Embryonic facial prominence (tissue), 1 donor: ENCODE data around the gene CHCHD6.

Experiments
- DNase-seq: peaks from one replicate; pipeline ENCODE4 v3.0.0-alpha.2; 2016; ENCODE audit errors: extremely low spot score

Gene CHCHD6

DNA sequence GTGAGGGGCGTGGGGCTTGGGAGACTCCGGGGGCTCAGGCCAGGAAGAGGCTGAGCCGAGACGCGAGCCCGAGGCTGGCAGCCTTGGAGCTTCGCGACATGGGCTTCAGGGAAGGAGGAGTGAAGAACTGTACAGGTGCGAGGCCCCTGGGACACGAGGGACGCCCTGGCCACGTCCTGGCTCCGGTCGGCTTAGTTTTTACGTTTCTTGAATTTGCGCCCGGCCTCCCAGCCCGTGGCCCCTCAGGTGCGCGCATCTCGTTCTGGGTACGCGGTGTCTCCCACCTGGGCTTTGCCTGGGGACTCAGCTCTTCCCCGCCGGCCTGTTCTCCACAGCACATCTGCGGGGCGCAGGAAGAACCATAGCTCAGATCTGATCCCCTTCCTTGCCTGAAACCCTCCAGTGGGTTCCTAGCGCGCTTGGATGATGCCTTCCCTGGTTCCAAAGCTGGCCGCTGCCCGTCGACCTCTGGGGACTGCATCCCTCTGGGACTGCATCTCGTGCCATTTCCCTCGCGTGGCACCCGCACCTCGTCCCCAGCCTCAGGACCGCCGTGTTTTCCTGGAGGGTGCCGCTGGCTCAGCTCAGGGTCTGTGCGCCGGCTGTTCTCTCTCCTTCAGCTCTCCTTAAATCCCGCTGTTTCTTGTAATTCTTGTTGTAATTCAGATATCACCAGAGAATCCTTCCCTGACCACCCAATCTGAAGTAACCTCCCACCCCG, 614 bp downstream of the CHCHD6 start:
- DNase-seq = no peak

DNA sequence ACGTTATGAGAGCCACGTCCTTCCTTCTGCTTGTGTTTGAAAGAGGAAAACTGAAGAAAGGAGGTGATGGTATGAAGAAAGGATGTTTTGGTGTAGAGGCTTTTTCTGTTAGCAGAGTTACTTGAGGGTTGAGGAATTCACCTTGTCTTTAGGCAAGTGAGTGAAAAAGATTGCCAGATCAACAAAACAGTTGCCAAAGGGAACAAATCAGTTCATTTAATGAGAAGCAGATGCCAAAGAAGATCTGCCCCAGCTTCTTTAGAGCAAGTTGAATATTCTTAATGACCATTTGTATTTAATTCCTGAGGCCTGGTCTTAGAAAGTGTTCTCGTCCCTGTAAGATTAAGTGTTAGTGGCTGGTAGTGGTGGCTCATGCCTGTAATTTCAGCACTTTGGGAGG, 2.6 kb downstream of the CHCHD6 start:
- DNase-seq = no peak

DNA sequence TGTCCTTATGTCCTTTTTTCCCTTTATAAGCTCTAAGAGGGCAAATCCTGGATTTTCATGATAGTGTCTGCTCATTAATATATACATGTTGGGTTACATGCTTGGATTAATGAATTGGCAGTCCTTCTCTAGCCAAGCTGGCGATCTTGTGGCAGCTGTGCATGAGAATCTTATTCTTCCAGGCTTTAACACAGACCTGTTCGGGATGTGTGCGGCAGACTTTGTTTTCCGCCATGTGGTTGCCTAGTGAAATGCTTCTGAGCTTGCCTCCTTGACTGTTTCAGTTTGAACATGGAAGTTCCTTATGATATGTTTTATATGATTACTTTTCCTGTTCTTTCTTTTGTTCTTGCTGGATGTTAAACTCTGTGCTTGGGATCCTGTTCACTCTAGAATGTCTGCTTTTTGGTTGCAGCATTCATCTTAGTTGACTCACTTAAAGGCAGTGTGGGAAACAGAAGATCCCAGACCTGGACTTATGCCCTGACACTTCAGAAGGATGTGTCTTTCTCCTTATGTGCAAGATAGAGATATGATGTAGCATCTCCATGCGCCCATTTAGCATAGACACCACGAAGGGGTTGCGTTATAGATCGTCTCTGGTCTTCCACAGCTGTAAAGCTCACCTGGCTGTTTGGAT, 7.2 kb downstream of the CHCHD6 start:
- no peak for DNase-seq

DNA sequence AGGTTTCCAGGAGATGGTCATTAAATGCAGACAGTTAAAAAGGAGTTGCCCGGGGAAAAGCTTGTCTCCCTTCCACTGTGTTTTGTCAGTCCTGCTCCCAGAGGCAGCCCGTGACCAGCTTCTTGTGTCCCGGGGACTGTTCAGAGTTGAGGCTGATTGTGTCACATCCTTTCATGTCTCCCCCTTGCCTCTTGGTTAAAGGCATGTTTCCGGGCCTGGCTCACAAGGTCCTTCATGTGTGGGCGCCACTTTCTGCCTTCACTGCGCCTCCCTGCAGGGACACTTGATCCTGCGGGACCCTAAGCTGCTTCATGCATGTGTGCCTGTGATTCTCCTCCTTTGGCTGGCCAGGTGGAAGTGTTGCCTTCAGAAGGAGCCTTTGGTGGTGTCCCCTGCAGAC, 9.2 kb downstream of the CHCHD6 start:
- no peak for DNase-seq

DNA sequence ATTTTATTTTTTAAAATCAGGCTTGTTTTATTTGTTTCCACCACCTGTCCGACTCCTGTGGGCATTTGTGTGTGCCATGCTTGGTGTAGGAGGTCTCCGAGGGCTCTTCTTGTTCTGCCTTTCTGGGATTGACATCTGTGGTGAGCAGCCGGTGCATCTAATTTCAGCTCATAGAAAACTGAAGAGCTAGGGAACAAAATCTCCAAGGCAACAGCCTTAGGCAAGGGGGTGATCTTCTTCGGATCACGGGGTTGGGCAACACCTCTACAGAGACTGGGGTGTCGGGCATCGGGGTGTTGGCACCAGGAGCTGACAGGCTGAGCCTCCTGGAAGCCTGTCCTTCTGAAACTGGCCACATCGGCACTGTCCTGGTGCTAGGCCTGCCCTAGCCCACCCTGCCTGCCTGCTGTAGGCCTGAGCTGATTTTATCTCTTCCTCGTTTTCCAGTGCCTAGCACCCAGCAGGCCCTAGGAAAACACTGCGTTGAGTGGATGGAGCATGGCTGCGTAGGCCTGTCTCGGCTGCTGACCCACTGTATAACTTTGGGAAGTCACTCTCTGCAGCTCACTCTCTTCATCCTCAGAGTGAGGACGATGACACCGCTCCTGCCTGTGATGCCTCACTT, 10.3 kb downstream of the CHCHD6 start:
- DNase-seq = no peak

DNA sequence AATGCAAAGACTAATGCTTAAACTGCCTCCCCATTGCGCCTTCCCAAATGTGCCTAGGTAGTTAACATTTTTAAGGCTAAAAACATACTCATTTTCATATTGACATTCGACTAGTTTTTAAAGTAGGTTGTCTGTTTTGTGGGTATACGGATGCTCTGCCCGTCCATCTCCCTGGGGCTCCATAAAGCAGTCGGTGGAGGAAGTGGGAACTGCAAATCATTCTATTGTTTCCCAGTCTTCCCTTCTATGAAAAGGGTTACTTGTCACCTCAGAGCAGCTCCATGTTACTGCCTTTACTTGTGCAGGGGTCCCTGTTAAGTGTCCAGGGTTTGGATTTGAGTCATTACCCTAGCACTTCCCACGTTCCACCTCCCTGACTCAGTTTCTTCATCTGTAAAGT, 10.9 kb downstream of the CHCHD6 start:
- DNase-seq = no peak

DNA sequence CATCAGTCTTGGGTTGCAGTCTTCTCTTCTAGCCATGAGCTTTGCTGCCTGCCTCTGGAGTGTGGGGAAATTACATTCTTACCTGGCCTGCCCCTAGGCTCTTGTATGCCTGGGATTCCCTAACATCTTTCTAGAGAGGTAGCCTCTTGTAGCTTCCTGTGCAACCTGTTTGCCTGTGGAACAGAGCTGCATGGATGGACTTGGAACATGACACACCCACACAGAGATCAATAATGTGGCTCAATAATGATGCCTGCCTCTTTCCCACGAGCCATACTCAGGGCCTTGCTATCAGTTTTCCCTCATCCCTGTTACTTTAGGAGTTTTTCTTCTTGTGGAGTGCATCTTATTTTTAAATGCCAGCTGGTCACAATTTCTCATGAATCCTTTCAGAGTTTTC, 11.4 kb downstream of the CHCHD6 start:
- no peak for DNase-seq

DNA sequence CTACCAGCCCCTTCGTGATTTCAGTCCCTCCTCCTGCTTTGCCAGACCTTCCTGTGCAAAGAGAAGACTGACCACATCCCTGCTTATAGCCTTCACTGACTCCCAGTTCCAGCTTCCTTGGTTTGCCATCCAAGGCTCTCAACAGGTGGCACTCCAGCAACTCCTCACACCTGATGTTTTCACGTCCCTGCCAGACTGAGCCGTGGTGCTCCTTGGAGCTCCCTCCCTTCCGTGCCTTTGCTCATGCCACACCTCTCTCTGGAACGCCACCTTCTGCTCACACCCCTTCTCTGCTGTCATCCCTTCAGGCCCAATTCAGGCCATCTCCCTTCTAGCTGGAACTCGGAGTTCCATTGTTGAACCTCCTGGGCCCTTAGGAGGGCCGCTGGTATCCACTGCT, 12.0 kb downstream of the CHCHD6 start:
- DNase-seq = no peak

DNA sequence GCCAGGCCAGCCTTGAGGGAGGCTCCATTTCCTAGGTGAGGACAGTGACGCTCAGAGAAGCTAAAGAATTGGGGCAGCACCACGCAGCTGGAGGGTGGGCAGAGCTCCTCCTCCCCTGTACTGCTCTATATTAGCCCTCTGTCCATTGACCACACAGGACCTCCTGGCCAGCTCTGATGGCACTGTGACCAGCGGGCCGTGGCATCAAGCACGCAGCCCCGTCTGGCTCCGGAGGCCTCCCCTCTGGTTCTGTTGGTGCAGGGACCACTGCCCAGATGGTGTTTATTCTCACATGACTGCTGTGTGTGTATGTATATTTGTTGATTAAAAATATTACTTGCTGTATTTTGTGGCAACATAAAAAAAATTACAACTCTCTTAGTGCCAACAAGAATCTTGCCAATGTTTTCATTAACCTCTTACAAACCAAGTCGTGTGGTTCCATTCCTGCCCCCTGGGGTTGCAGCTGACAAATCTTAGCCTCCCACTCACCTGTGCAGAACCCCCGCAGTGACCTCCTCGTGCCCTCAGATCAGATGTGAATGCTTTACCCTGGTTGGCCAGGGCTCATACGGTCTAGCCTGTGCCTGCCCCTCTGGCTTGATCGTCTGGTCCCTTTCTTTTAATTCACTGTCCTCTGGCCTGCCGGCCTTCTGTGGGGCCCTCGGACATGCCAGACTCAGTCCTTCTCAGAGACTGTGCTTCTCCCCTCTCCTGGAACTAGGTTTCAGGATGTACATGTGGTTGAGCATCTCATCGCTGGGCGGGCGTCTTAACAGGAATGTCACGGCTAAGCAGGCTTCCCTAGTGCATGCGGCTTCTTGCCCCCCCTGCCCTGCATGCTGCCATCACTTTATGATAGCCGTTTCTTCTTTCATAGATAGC, 14.8 kb downstream of the CHCHD6 start:
- no peak for DNase-seq

DNA sequence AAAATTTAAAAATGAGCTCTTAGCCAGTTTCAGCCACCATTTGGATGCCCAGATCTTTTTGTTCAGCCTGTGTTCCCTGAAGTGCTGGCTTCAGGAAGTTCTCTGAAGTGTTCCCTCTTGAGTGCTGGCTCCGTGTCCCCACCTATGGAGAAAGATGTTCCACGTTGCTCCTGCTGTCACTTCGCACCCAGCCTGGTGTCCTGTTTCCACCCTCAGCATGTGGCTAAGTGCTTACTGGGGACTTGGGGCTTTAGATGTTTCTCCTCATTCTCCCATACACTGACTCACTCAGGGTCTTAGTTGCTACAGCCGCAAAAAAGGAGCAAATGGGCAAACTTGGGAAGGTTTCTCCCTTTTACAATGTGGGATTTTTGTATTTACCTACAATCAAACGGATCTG, 16.6 kb downstream of the CHCHD6 start:
- DNase-seq = no peak

DNA sequence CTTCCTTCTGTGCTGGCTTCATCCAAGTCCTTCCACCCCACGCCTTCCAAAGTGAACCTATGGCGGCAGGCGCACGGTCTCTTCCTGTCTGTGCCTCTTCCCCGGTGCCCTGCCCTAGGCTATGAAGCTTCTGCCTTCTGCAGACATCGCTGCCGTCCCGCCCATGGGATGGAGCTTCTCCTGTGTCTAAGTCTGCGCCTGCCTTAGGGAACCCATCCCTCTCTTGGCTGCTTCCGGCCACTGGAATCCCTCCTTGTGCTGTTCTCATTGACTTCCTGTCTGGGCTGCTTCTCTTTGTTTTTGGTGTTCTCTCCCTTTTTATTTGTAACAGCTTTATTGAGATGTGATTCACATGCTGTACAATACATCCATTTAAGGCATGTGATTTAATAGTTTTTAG, 17.2 kb downstream of the CHCHD6 start:
- DNase-seq = no peak

DNA sequence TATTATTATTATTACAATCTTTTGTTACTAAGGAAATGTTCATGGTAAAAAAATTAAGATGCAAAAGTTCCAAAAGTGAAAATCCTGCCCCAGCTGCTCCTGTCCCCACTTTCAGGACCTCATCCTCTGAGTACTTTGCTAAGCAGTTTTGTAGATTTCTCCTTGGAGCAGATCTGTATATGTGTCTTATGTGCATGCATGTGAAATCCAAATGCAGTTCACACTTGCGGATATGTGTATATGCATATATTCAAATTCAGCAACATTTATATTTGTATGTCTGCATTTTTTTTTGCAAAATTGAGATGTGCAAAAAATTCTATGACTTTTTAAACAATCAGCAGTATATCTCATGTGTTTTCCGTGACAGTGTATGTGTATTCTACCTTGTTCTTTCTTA, 19.2 kb downstream of the CHCHD6 start:
- no peak for DNase-seq

DNA sequence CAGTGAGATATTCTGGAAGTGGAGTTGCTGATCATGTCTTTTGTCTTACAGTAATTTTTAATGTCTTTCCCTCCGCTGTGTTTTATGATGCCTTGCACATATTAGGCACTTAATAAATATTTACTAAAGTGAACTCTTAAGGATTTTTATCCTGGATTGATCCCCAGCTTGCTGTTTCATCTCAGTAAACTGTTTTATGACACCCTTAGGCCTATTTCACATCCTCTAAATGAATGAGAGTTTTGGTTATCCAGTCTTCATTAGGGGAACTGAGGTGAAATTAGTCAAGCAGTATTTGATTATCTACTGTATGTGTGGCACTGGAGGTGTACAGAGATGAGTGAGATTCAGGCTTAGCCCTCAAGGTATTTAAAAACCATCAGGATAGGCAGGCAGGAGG, 19.8 kb downstream of the CHCHD6 start:
- no peak for DNase-seq

DNA sequence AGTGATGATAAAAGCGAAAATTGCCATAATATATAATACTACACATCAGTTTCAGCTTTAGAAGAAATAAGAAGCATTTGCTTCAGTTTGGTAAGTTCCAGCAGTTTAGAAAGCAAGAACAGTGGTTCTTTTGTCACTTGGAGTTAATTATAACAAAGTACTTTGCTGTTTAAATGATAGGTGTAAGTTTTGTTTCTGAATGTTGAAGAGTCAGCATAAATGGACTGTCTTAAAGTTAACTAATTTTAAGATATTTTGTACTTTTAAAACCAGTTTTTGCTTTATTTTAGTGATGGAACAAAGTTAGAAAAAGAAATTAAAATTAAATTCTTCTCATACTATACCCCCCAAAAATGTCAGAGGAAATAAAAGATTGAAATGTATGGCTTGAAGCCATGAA, 24.6 kb downstream of the CHCHD6 start:
- no peak for DNase-seq

DNA sequence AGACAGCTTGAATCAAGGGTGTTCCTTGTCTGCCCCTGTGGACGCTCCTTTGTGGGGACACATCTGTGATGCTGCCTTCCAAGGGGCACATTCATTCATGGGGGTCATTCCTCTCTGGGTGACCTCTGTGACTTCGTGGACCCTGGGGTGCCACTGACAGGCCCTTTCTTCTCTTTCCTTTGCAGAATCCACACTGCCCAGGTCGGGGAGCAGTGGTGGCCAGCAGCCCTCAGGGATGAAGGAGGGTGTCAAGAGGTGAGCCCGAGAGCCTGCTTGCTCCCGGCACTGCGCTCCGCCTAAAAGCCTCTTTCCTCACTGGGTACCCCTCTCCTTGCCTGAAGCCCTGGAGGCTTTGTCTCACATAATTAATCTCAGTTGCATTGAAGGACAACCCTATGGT, 26.3 kb downstream of the CHCHD6 start:
- no peak for DNase-seq

DNA sequence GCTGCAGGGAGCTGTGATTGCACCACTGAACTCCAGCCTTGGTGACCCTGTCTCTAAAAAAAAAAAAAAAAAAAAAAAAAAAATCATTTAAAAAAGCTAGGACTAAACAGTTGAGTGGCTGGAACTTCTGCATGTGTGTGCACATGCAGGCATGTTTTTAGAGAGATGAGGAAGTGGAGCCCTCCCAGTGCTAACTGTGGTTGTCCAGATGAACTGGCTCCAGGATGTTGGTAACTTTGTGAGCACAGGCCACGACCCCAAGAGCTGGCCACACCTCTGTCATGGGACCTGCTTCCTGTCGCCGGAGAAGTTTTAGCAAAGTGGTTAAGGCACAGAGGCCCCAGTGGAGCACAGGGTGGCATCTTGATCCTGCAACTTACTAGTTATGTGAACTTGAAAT, 27.0 kb downstream of the CHCHD6 start:
- no peak for DNase-seq

DNA sequence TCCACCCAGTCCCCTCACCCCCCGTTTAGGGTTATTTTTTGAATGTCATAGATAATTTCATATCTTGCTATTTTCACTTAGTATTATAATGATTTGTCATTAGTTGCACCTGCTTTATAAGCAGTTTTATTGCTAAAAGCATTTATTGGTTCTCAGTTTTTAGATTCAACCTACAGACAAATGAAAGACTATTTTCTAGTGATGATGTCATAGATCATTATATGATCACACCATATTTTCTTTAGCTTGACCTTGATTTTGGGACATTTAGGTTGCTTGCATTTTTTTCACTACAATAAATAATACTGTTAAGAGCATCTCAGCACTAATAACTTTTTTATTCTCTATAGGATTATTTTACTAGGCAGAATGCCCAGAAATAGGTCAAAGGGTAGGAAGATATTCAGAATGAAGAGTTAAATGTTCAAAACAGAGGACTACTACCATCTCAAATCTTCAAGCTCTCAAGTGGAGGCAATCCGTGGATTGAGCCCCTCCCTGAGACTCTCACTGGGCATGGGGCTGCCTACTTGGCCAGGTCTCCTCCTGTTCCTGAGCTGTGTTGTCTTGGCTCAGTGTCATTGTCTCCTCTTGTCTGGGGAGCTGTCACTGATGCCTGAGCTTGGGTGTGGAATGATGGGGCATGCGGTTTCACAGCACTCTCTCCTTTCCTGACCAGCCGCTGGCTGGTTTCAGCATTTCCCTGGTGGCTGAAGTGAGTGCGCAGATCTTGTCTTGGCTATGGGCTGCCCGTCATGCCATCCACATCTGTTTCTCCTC, 28.4 kb downstream of the CHCHD6 start:
- DNase-seq = no peak

DNA sequence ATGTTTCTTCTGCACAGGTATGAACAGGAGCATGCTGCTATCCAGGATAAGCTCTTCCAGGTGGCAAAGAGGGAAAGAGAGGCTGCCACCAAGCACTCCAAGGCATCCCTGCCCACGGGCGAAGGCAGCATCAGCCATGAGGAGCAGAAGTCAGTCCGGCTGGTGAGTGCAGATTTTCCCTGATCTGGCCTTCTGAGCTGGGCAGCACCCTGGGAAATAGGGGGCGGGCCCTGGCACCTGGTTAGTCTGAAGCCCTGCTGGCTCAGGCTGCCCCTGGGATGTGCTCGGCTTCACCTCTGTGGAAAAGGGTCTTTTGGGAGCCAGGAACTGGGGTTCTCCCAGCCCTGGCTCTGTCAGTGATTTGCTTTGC, 29.0 kb downstream of the CHCHD6 start:
- DNase-seq = no peak

DNA sequence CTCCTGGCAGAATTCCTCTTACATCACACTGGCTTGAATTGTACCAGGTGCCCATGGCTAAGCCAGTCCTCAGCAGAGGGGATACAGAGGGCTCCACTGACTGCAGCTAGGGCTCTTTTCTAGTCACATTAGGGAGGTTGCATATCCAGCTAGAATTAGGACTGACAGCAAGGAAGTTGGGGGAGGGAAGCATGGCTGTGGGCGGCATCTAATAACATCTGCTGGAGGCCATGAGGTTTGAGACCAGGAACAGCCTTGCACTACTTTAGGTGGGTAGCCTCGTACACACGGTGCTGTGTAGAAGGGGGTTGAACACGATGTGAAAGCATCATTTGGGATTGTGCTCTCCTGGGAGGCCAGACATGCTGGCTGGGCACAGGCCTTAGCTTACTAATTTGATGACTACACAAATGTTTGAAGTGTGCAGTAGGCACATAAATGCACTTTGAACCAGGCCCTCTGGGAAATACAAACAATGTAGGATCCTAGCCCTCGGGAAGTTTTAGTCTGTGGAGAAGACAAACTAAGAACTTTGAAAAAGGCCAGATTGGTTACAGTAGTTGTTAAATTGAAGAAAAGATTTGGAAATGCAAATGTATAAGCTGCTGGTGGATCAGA, 30.2 kb downstream of the CHCHD6 start:
- DNase-seq = no peak

DNA sequence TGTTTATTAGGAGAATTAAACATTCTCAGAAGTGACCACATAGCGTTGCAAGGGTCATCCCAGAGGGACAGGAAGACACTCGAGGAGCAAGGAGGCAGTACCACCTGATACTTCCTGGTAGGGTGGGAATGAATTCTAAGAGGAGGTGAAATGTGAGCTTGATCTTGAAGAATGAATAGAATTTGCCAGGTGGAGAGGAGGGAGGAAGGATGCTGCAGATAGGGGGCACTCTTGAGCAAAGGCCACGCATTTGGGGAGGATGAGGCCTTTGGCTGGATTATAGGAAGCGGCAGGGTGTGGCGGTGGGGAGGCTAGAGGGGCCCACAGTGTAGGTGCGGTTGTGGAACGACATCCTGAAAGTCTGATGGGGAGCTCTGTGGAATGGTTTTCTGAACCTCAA, 33.5 kb downstream of the CHCHD6 start:
- DNase-seq = no peak

DNA sequence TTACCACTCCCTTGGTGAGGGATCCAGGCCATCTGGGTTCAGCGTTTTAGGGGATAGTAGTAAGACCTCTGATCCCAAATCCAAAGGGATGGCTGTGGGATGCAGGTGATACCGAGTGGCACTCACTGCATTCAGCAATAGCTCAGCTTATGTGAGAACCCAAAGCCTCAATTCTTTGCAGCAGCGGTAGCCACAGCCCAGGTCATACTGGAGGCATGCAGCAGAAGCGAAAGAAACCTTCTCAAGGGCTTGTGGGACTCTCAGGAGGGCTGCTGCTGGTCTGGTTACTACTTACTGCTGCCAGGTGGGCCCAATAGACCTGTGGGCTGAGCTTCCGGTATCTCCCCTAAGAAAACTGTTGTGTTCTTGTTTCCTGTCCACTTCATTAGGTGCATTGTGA, 38.0 kb downstream of the CHCHD6 start:
- DNase-seq = no peak
